LoVo (cell line): Measurements from ENCODE around the gene TEF.
"Not testable (repeated sequence)": the region's sequence is repeated elsewhere in the genome, so short reads cannot be mapped to it uniquely, and the experiment has no call there.

ENCODE experiments used
- DNase-seq: peaks from one replicate; pipeline ENCODE4 v3.0.0-alpha.2; 2016; ENCODE audit warnings: low spot score

Gene TEF

GRCh38 chr22:41382610-41383009, 868 bp downstream of the TEF start:
- no peak for DNase-seq

- DNase-seq, result no peak
These were observed 1.3 kb downstream of the TEF start for GRCh38 chr22:41383085-41383484.

GRCh38 chr22:41384128-41384527, 2.4 kb downstream of the TEF start:
- no peak for DNase-seq

GRCh38 chr22:41387341-41387740, 5.6 kb downstream of the TEF start:
- DNase-seq, result no peak

GRCh38 chr22:41394012-41394356, 12.2 kb downstream of the TEF start:
- no peak for DNase-seq

GRCh38 chr22:41395531-41396240, 13.9 kb downstream of the TEF start:
- no peak for DNase-seq

GRCh38 chr22:41397143-41397811, 15.5 kb downstream of the TEF start:
- DNase-seq, result peak; percentile 32

GRCh38 chr22:41398921-41399320, 17.2 kb downstream of the TEF start:
- no peak for DNase-seq

GRCh38 chr22:41401781-41402648, 20.3 kb downstream of the TEF start:
- no peak for DNase-seq

- not testable (repeated sequence) for DNase-seq
These were observed 21.1 kb downstream of the TEF start for GRCh38 chr22:41402851-41403250.

- DNase-seq, result peak; percentile 90
These were observed 22.0 kb downstream of the TEF start for GRCh38 chr22:41403532-41404318.

GRCh38 chr22:41405588-41405987, 23.8 kb downstream of the TEF start:
- no peak for DNase-seq

GRCh38 chr22:41406410-41406809, 24.7 kb downstream of the TEF start:
- no peak for DNase-seq

GRCh38 chr22:41407433-41407832, 25.7 kb downstream of the TEF start:
- DNase-seq, result no peak

GRCh38 chr22:41408665-41409064, 26.9 kb downstream of the TEF start:
- no peak for DNase-seq

GRCh38 chr22:41410311-41410751, 28.6 kb downstream of the TEF start:
- no peak for DNase-seq

GRCh38 chr22:41411021-41411851, 29.5 kb downstream of the TEF start:
- no peak for DNase-seq

- DNase-seq, result no peak
These were observed 33.8 kb downstream of the TEF start for GRCh38 chr22:41415554-41415953.

GRCh38 chr22:41417622-41418390, 36.1 kb downstream of the TEF start:
- DNase-seq, result no peak

- DNase-seq, result no peak
These were observed 37.0 kb downstream of the TEF start for GRCh38 chr22:41418717-41419116.
